GM12878 (cell line): Measurements from ENCODE around the gene MACROD2. TPM values are rescaled to one million over a fixed set of nuclear protein-coding genes. Genes with fewer than 3 reads are reported as not detected.

ENCODE experiments used
- ATAC-seq: fragments of 200-7000 bp; cut with Tn5 transposase; 3 replicates; pipeline ENCODE4 v1.9.1; 2020; ENCODE audit warnings: mild to moderate bottlenecking, moderate library complexity
- BruUV-seq: library from RNA; stranded (reverse); fragments of 400-500 nt; replicated peaks from 2 replicates; lab custom pipeline; 2021; lab: Mats Ljungman, UMichigan
- CTCF ChIA-PET: fragments of 300-600 bp; sonication (Branson Sonifier 250); formaldehyde crosslinking; extraction: SDS; loops from one replicate; lab custom pipeline; 2021; ENCODE audit warnings: inconsistent platforms; lab: Yijun Ruan, JAX
- POLR2A ChIA-PET: fragments of 350-600 bp; formaldehyde crosslinking; extraction: SDS; loops from one replicate; lab custom pipeline; 2021; ENCODE audit warnings: inconsistent platforms; lab: Charles Lee
- RAD21 ChIA-PET: fragments of 300-600 bp; sonication (Branson Sonifier 250); formaldehyde crosslinking; loops from one replicate; lab custom pipeline; 2023; ENCODE audit warnings: antibody characterized with exemption; ENCODE audit not compliant: unreplicated experiment; lab: Charles Lee
- SMC1A ChIA-PET: fragments of 300-600 bp; sonication (Branson Sonifier 250); formaldehyde crosslinking; loops from one replicate; lab custom pipeline; 2023; ENCODE audit not compliant: unreplicated experiment, uncharacterized antibody; lab: Charles Lee
- DNase-seq: peaks from one replicate; pipeline ENCODE4 v3.0.0-alpha.2; 2011; ENCODE audit warnings: low read depth, low spot score
- FAIRE-seq: peaks from 3 replicates; lab custom pipeline; 2011; peaks lifted over from hg19 to GRCh38; lab: Jason Lieb, UNC
- H2AFZ ChIP-seq: 2 replicates; pipeline ENCODE4 v1.6.0; 2011; ENCODE audit warnings: low read depth, low read length, control low read depth; ENCODE audit not compliant: control insufficient read depth
- H3K27ac ChIP-seq: 2 replicates; pipeline ENCODE4 v1.5.1; 2011; ENCODE audit warnings: control low read depth; ENCODE audit not compliant: control insufficient read depth, insufficient read depth
- H3K27me3 ChIP-seq, 2 experiments: replicated peaks in 1 of 2; 2 replicates each; pipeline versions ENCODE4 v1.6.0 to v1.6.1; 2011; ENCODE audit warnings: low read length in 1 of 2; ENCODE audit not compliant: control insufficient read depth in 2 of 2, insufficient read depth in 2 of 2
- H3K36me3 ChIP-seq, 2 experiments: 2 replicates each; pipeline ENCODE4 v1.5.1; 2011; ENCODE audit warnings: low read length in 1 of 2; ENCODE audit not compliant: control insufficient read depth in 2 of 2, insufficient read depth in 2 of 2
- H3K4me1 ChIP-seq: 2 replicates; pipeline ENCODE4 v1.6.1; 2011; ENCODE audit warnings: mild to moderate bottlenecking, low read length, moderate library complexity, mixed read lengths; ENCODE audit not compliant: control insufficient read depth, insufficient read depth
- H3K4me2 ChIP-seq: 2 replicates; pipeline ENCODE4 v1.6.0; 2011; ENCODE audit warnings: control low read depth; ENCODE audit not compliant: control insufficient read depth, insufficient read depth
- H3K4me3 ChIP-seq: fragments of 200-600 bp; sonication (generic); 2 replicates; pipeline ENCODE4 v1.5.1; 2016
- H3K79me2 ChIP-seq: 2 replicates; pipeline ENCODE4 v1.6.0; 2011; ENCODE audit warnings: low read length; ENCODE audit not compliant: control insufficient read depth, insufficient read depth
- H3K9ac ChIP-seq: 2 replicates; pipeline ENCODE4 v1.8.0; 2011; ENCODE audit warnings: low read length, control low read depth, mixed read lengths; ENCODE audit not compliant: control insufficient read depth, insufficient read depth
- H3K9me3 ChIP-seq: replicated peaks from 3 replicates; pipeline ENCODE4 v1.5.1; 2011; ENCODE audit warnings: mild to moderate bottlenecking, low read length; ENCODE audit not compliant: control insufficient read depth, insufficient read depth
- H4K20me1 ChIP-seq: 2 replicates; pipeline ENCODE4 v1.6.0; 2011; ENCODE audit not compliant: control insufficient read depth, insufficient read depth
- ASH2L ChIP-seq: fragments of 300-600, 200-600 bp; sonication (generic); IDR thresholded peaks from 2 replicates; pipeline ENCODE4 v1.6.1; 2017; ENCODE audit warnings: low read depth, mild to moderate bottlenecking, borderline replicate concordance
- FOXK2 ChIP-seq: fragments of 450-650 bp; IDR thresholded peaks from 2 replicates; pipeline ENCODE4 v1.6.1; 2017; ENCODE audit warnings: mild to moderate bottlenecking, moderate library complexity
- SMC3 ChIP-seq: IDR thresholded peaks from 2 replicates; pipeline ENCODE4 v1.6.1; 2011; ENCODE audit warnings: low read length, improper control_type of control experiment, borderline replicate concordance
- SP1 ChIP-seq: IDR thresholded peaks from one replicate; pipeline ENCODE4 v1.6.1; 2011; ENCODE audit warnings: low read depth, low read length
- in situ Hi-C: fragments of 300-500 bp; cut with MboI; formaldehyde crosslinking; loops from 9 replicates; pipeline ENCODE4 v1.14.3; 2018; ENCODE audit warnings: mixed read lengths
- intact Hi-C: fragments of 100-400 bp; cut with micrococcal nuclease; formaldehyde crosslinking; loops from one replicate; pipeline ENCODE4 v1.14.2; 2022; ENCODE audit not compliant: unreplicated experiment
- polyA plus RNA-seq, 11 experiments: library from polyadenylated mRNA; depleted of rRNA in 4 of 11; unstranded in 6 of 11; stranded (reverse) in 5 of 11; fragments of >200 nt; fragmentation: Nextera tagmentation in 4 of 11; fragmentation: Illumina TruSeq in 1 of 11; extraction: Ambion mirVana in 4 of 11; extraction: Trizol in 1 of 11; gene quantifications; 1 replicate in 1 of 11; 2 replicates in 10 of 11; pipeline versions ENCODE4 v1.2.1 to v1.2.3, GENCODE V29; 2011 to 2016; ENCODE audit warnings: inconsistent platforms in 2 of 11, missing spikeins in 2 of 11, low read depth in 1 of 11
- total RNA-seq, 4 experiments: library from RNA; depleted of rRNA in 3 of 4; stranded (reverse); fragments of >200 nt in 3 of 4; fragmentation: Illumina TruSeq in 1 of 4; extraction: Trizol in 1 of 4; gene quantifications; 2 replicates each; pipeline versions ENCODE4 v1.2.1 to v1.2.3, GENCODE V29; 2013 to 2021
- TF ChIP-seq, protein P1 (sequence below): fragments of 450-650 bp; IDR thresholded peaks from 2 replicates; pipeline ENCODE4 v1.6.1; 2017; ENCODE audit warnings: low read depth, mild to moderate bottlenecking, moderate library complexity
- TF ChIP-seq, protein P2 (sequence below): fragments of 450-650 bp; IDR thresholded peaks from 2 replicates; pipeline ENCODE4 v1.6.1; 2016; ENCODE audit warnings: mild to moderate bottlenecking, moderate library complexity, borderline replicate concordance

MACROD2 gene
- total and polyA plus RNA-seq, 10 of the 15 experiments (the other 5 are each of a cell fraction or from before 2014, with no cell fraction given), result 1.1 to 21.5 (median 2.2) TPM

DNA sequence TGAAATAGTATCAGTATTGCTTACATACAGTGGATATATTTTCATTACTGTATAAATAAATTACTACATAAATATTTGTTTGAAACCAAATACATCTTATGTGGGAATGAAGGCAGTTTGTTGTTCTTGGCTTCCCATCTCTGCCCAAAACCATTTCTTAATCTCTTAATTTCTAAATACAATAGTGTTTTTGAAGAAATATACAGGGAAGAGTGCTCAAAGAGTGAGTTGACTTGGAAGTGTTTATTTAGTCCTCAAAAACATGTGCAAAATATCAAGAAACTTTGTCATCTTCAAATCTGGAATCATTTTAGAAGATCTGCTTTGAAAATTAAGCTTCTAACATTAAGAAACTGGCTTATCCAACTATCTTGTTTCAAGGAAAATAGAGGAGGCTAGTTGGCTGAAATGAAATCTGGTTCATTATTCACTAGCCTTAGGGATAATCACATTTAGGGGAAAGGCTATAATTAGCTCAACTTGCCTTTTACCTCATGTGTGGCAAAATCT is 601.9 kb downstream of the MACROD2 start:
- ChIA-PET POLR2A (no interaction called here), SMC1A (no interaction called here), CTCF (no interaction called here), RAD21 (no interaction called here)
- Histone ChIP-seq H3K27ac (no peak overlapping the region), H3K27me3 (no peaks in the 10 kb centered on the region), H3K9me3 (no peaks in the 10 kb centered on the region), H3K9ac (no peak overlapping the region), H2AFZ (no peak overlapping the region), H3K4me2 (no peak overlapping the region), H4K20me1 (no peaks in the 10 kb centered on the region), H3K79me2 (no peaks in the 10 kb centered on the region), H3K4me1 (no peaks in the 10 kb centered on the region), H3K36me3 (no peaks in the 10 kb centered on the region), H3K4me3 (no peak overlapping the region)
- in situ Hi-C loops (no loop called here), intact Hi-C loops (no loop called here)
- no TSS peak for BruUV-seq
- no peak for TF ChIP-seq ASH2L
- no peak for TF ChIP-seq SP1
- no peak for TF ChIP-seq SMC3
- TF ChIP-seq, protein P1, sequence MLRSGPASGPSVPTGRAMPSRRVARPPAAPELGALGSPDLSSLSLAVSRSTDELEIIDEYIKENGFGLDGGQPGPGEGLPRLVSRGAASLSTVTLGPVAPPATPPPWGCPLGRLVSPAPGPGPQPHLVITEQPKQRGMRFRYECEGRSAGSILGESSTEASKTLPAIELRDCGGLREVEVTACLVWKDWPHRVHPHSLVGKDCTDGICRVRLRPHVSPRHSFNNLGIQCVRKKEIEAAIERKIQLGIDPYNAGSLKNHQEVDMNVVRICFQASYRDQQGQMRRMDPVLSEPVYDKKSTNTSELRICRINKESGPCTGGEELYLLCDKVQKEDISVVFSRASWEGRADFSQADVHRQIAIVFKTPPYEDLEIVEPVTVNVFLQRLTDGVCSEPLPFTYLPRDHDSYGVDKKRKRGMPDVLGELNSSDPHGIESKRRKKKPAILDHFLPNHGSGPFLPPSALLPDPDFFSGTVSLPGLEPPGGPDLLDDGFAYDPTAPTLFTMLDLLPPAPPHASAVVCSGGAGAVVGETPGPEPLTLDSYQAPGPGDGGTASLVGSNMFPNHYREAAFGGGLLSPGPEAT, result no peak
- TF ChIP-seq, protein P2, sequence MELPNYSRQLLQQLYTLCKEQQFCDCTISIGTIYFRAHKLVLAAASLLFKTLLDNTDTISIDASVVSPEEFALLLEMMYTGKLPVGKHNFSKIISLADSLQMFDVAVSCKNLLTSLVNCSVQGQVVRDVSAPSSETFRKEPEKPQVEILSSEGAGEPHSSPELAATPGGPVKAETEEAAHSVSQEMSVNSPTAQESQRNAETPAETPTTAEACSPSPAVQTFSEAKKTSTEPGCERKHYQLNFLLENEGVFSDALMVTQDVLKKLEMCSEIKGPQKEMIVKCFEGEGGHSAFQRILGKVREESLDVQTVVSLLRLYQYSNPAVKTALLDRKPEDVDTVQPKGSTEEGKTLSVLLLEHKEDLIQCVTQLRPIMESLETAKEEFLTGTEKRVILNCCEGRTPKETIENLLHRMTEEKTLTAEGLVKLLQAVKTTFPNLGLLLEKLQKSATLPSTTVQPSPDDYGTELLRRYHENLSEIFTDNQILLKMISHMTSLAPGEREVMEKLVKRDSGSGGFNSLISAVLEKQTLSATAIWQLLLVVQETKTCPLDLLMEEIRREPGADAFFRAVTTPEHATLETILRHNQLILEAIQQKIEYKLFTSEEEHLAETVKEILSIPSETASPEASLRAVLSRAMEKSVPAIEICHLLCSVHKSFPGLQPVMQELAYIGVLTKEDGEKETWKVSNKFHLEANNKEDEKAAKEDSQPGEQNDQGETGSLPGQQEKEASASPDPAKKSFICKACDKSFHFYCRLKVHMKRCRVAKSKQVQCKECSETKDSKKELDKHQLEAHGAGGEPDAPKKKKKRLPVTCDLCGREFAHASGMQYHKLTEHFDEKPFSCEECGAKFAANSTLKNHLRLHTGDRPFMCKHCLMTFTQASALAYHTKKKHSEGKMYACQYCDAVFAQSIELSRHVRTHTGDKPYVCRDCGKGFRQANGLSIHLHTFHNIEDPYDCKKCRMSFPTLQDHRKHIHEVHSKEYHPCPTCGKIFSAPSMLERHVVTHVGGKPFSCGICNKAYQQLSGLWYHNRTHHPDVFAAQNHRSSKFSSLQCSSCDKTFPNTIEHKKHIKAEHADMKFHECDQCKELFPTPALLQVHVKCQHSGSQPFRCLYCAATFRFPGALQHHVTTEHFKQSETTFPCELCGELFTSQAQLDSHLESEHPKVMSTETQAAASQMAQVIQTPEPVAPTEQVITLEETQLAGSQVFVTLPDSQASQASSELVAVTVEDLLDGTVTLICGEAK, result no peak
- TF ChIP-seq FOXK2, result no peak
- ATAC-seq (no peak), DNase-seq (no peak), FAIRE-seq (no peak)
